Measurements from ENCODE around the gene KLHL17. TPM values are rescaled to one million over a fixed set of nuclear protein-coding genes. Genes with fewer than 3 reads are reported as not detected.
A peak's percentile ranks its signal among the peaks of the same experiment; 100 is the strongest.

KLHL17 gene
- total and polyA plus RNA-seq, 10 of the 15 experiments (the other 5 are each of a cell fraction or from before 2014, with no cell fraction given): 0.03 to 30.6 (median 5.3) TPM

- in situ Hi-C loops (cut with MboI): loop anchor here (10.0 kb wide), 1 partner anchor 65 kb away; no protein-coding TSS in a partner anchor
- FAIRE-seq (no peak), DNase-seq (ENCODE audit: low read depth, low spot score) (no peak), ATAC-seq (no peak)
- no peaks in the 10 kb centered on the region for H3K9me3 ChIP-seq (replicated peaks; ENCODE audit: control insufficient read depth, insufficient read depth, low read length)
- H3K9ac ChIP-seq (ENCODE audit: control insufficient read depth, insufficient read depth, low read length): no peak overlapping the region
- RAD21 ChIA-PET (ENCODE audit: unreplicated experiment): interaction anchor here (1.0 to 4.1 kb wide), 2 partner anchors 27 to 34 kb away, joined by 4 to 20 read pairs; partner anchors contain the start of gene PLEKHN1
- peak overlapping the region; percentile 9; the same call in 1 of the 2 replicates for H3K4me2 ChIP-seq (ENCODE audit: control insufficient read depth, insufficient read depth)
- H3K27me3 ChIP-seq (replicated peaks in 1 of 2; ENCODE audit: control insufficient read depth in 2 of 2, insufficient read depth in 2 of 2, low read length in 1 of 2): peaks cover 8% of the 10 kb centered on the region in 2 experiments
- peaks cover 7% of the 10 kb centered on the region; the same call in 1 of the 2 replicates for H3K4me1 ChIP-seq (ENCODE audit: control insufficient read depth, insufficient read depth, low read length)
- POLR2A ChIA-PET: no interaction called here
- intact Hi-C loops (cut with micrococcal nuclease; ENCODE audit: unreplicated experiment): loop anchor here (5.0 kb wide), 1 partner anchor 32 kb away; no protein-coding TSS in a partner anchor
- SMC1A ChIA-PET (ENCODE audit: uncharacterized antibody, unreplicated experiment): no interaction called here
- no peak overlapping the region for H3K4me3 ChIP-seq
- H2AFZ ChIP-seq (ENCODE audit: control insufficient read depth, low read depth, low read length): no peak overlapping the region
- 5% methylated on average over 15 of the region's 21 CpGs for WGBS (ENCODE audit: insufficient coverage, insufficient replicate concordance, low lambda C conversion rate, missing lambda C conversion rate)
- H3K79me2 ChIP-seq (ENCODE audit: control insufficient read depth, insufficient read depth, low read length): no peaks in the 10 kb centered on the region
- no peak for TF ChIP-seq CREB1 (IDR thresholded peaks at IDR 0.05; ENCODE audit: low read depth)
- no peak for TF ChIP-seq CBFB (IDR thresholded peaks at IDR 0.05; ENCODE audit: low read depth)
- no peak for TF ChIP-seq NFIC (IDR thresholded peaks at IDR 0.05; ENCODE audit: low read depth, low read length)
- TF ChIP-seq SRF (IDR thresholded peaks at IDR 0.05; ENCODE audit: low read depth in 2 of 2, low read length in 2 of 2): no peak
- no peak for TF ChIP-seq ETV6 (conservative IDR thresholded peaks at IDR 0.05 in 1 of 2, IDR thresholded peaks at IDR 0.05 in 1 of 2; ENCODE audit: borderline replicate concordance in 1 of 2, low read depth in 1 of 2)
- no peak for TF ChIP-seq BHLHE40 (IDR thresholded peaks at IDR 0.05; ENCODE audit: borderline replicate concordance in 1 of 2, low read depth in 2 of 2, low read length in 1 of 2)
- TF ChIP-seq ZNF207 (IDR thresholded peaks at IDR 0.05; ENCODE audit: borderline replicate concordance): no peak
- TF ChIP-seq JUND (IDR thresholded peaks at IDR 0.05; ENCODE audit: low read depth, low read length): no peak
- no peak for TF ChIP-seq SMARCA5 (IDR thresholded peaks at IDR 0.05)
- no peak for TF ChIP-seq TCF3 (IDR thresholded peaks at IDR 0.05; ENCODE audit: borderline replicate concordance, insufficient read depth, low read depth, low read length)
- no TSS peak for BruUV-seq (replicated peaks)
- no peak overlapping the region for H3K27ac ChIP-seq (ENCODE audit: control insufficient read depth, insufficient read depth)
- peaks cover 0 to 1% of the 10 kb centered on the region in 2 experiments; a peak in 1 of 4 replicates for H3K36me3 ChIP-seq (ENCODE audit: control insufficient read depth in 2 of 2, insufficient read depth in 2 of 2, low read length in 1 of 2)
- H4K20me1 ChIP-seq (ENCODE audit: control insufficient read depth, insufficient read depth): no peaks in the 10 kb centered on the region
- CTCF ChIA-PET: interaction anchor here (0.6 to 1.6 kb wide), 4 partner anchors 19 to 75 kb away, joined by 3 to 5 read pairs (median 4); partner anchors contain the start of gene NOC2L
These were observed 20.8 kb upstream of the KLHL17 start for GRCh38 chr1:939511-940106.
